Panc1 (cell line): ENCODE measurements around the gene TNNC1. TPM values are rescaled to one million over a fixed set of nuclear protein-coding genes. Genes with fewer than 3 reads are reported as not detected.

ENCODE experiments used
- ATAC-seq: fragments of 200-7000 bp; cut with Tn5 transposase; 2 replicates; pipeline ENCODE4 v1.9.1; 2020; ENCODE audit warnings: mild to moderate bottlenecking, moderate library complexity
- BruUV-seq: library from RNA; stranded (reverse); fragments of 400-500 nt; replicated peaks from 2 replicates; lab custom pipeline; 2021; lab: Mats Ljungman, UMichigan
- CTCF ChIA-PET: fragments of 300-600 bp; sonication (Branson Sonifier 250); formaldehyde crosslinking; loops from one replicate; lab custom pipeline; 2022; ENCODE audit warnings: antibody characterized with exemption; lab: Charles Lee
- POLR2A ChIA-PET: fragments of 300-600 bp; sonication (Branson Sonifier 250); formaldehyde crosslinking; loops from one replicate; lab custom pipeline; 2022; ENCODE audit warnings: antibody characterized with exemption; lab: Charles Lee
- DNase-seq: peaks from one replicate; pipeline ENCODE4 v3.0.0-alpha.2; 2010; ENCODE audit warnings: low read depth, low spot score
- H3K27ac ChIP-seq: 2 replicates; pipeline ENCODE4 v1.5.1; 2011; ENCODE audit warnings: mild to moderate bottlenecking, low read length, inconsistent platforms
- H3K27me3 ChIP-seq: fragments of 200-500 bp; sonication (Bioruptor generic); 2 replicates; pipeline ENCODE4 v1.6.0; 2014; ENCODE audit warnings: low read length, inconsistent platforms; ENCODE audit not compliant: control insufficient read depth, insufficient read depth
- H3K36me3 ChIP-seq: fragments of 200-500 bp; sonication (Bioruptor generic); 2 replicates; pipeline ENCODE4 v1.5.1; 2014; ENCODE audit warnings: inconsistent platforms, mild to moderate bottlenecking, low read length, moderate library complexity; ENCODE audit not compliant: control insufficient read depth, insufficient read depth
- H3K4me1 ChIP-seq: 2 replicates; pipeline ENCODE4 v1.5.1; 2011; ENCODE audit warnings: inconsistent platforms, mild to moderate bottlenecking, low read length, moderate library complexity; ENCODE audit not compliant: control insufficient read depth, insufficient read depth
- H3K4me3 ChIP-seq, 2 experiments: 2 replicates each; pipeline ENCODE4 v1.5.1; 2011 to 2012; ENCODE audit warnings: low read depth in 2 of 2, low read length in 2 of 2, mild to moderate bottlenecking in 2 of 2, inconsistent platforms in 1 of 2, moderate library complexity in 1 of 2
- H3K9me3 ChIP-seq: fragments of 200-500 bp; sonication (Bioruptor generic); 2 replicates; pipeline ENCODE4 v1.5.1; 2014; ENCODE audit warnings: low read depth, mild to moderate bottlenecking, inconsistent platforms, low read length, moderate library complexity; ENCODE audit not compliant: control insufficient read depth, insufficient read depth
- CTCF ChIP-seq: fragments of 450-650 bp; IDR thresholded peaks from 2 replicates; pipeline ENCODE4 v1.5.1; 2017; ENCODE audit warnings: mild to moderate bottlenecking
- POLR2AphosphoS5 ChIP-seq: IDR thresholded peaks from 2 replicates; pipeline ENCODE4 v1.6.1; 2012; ENCODE audit warnings: mild to moderate bottlenecking, low read depth, low read length, moderate library complexity
- REST ChIP-seq, 2 experiments: IDR thresholded peaks; 2 replicates each; pipeline ENCODE4 v1.6.1; 2011 to 2012; ENCODE audit warnings: low read depth in 2 of 2, control low read depth in 1 of 2, low read length in 1 of 2, mild to moderate bottlenecking in 1 of 2, moderate library complexity in 1 of 2; ENCODE audit not compliant: insufficient read depth in 1 of 2
- SIN3A ChIP-seq: IDR thresholded peaks from 2 replicates; pipeline ENCODE4 v1.6.1; 2012; ENCODE audit warnings: low read depth, mild to moderate bottlenecking, low read length, moderate library complexity, borderline replicate concordance; ENCODE audit not compliant: insufficient read depth
- TCF7L2 ChIP-seq: IDR thresholded peaks from 2 replicates; pipeline ENCODE4 v1.6.1; 2011; ENCODE audit warnings: mild to moderate bottlenecking, low read depth, low read length, inconsistent platforms
- in situ Hi-C: cut with HindIII; loops from 2 replicates; pipeline ENCODE4 v1.10.0; 2016; ENCODE audit warnings: low sequenced_read_pairs, low pct_unique_long_range_greater_than_20kb
- intact Hi-C: fragments of 100-400 bp; cut with micrococcal nuclease; formaldehyde crosslinking; loops from one replicate; pipeline ENCODE4 v1.10.0; 2022; ENCODE audit not compliant: unreplicated experiment
- total RNA-seq: library from RNA; stranded (reverse); gene quantifications from one replicate; pipeline ENCODE4 v1.2.1, GENCODE V29; 2021; ENCODE audit not compliant: unreplicated experiment

Gene TNNC1
- total RNA-seq, 1 experiment from 2014 or later, result 5.2 TPM

- BruUV-seq, result no TSS peak
- ChIA-PET POLR2A (no interaction called here), CTCF (interaction anchor here (0.6 to 3.1 kb wide), 2 partner anchors 12 to 200 kb away, joined by 6 to 9 read pairs; no protein-coding TSS in a partner anchor)
- no peak overlapping the region for H3K4me3 ChIP-seq
- DNase-seq, result no peak
- ATAC-seq, result no peak
- no peaks in the 10 kb centered on the region for H3K4me1 ChIP-seq
- no peaks in the 10 kb centered on the region for H3K27me3 ChIP-seq
- H3K27ac ChIP-seq, result no peak overlapping the region
- TF ChIP-seq REST (IDR thresholded peaks at IDR 0.05; ENCODE audit: insufficient read depth in 1 of 2, low read depth in 2 of 2, low read length in 1 of 2), result no peak
- TF ChIP-seq POLR2AphosphoS5, result no peak
- no peak for TF ChIP-seq SIN3A
- TF ChIP-seq CTCF, result no peak
- in situ Hi-C loops, result no loop called here
- no peaks in the 10 kb centered on the region for H3K9me3 ChIP-seq
- intact Hi-C loops, result no loop called here
- no peaks in the 10 kb centered on the region for H3K36me3 ChIP-seq
These were observed 20.4 kb downstream of the TNNC1 start for GRCh38 chr3:52433328-52433995.

GRCh38 chr3:52432691-52433141 lies 21.1 kb downstream of the TNNC1 start:
- CTCF ChIA-PET, result interaction anchor here (3.1 kb wide), 1 partner anchor 13 kb away, joined by 9 read pairs; no protein-coding TSS in a partner anchor
- TF ChIP-seq SIN3A (no peak), POLR2AphosphoS5 (no peak), REST (IDR thresholded peaks at IDR 0.05; ENCODE audit: insufficient read depth in 1 of 2, low read depth in 2 of 2, low read length in 1 of 2) (no peak), CTCF (no peak), TCF7L2 (no peak)
- in situ Hi-C loops (no loop called here), intact Hi-C loops (no loop called here)
- H3K27me3 ChIP-seq, result no peaks in the 10 kb centered on the region
- H3K27ac ChIP-seq, result no peak overlapping the region
- H3K36me3 ChIP-seq, result no peaks in the 10 kb centered on the region
- POLR2A ChIA-PET, result no interaction called here
- no TSS peak for BruUV-seq
- H3K9me3 ChIP-seq, result no peaks in the 10 kb centered on the region
- no peak for DNase-seq
- no peak for ATAC-seq
- no peak overlapping the region for H3K4me3 ChIP-seq
- H3K4me1 ChIP-seq, result no peaks in the 10 kb centered on the region
